Measurements from ENCODE around the gene SBF2.

SBF2 gene

DNA sequence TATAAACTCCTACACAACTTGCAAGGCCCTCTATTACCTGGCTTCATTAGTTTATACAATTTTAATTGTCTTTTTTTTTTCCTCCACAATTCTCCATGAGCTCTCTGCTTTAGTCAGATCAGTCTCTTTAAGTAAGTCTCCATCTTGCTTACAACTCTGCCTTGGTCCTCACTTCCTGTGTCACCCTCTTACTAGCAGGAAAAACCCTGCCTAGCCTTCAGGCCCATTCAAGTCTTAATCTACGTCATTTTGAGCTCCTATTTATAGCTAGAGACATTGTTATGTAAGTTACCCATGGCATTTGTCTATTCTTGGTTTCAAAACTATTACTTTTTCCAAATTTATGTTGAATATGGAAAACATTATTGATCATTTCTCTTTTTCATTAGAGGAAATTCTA lies 177.4 kb downstream of the SBF2 start:
- H3K4me3 ChIP-seq (ENCODE audit: low read depth, low read length): no peak overlapping the region
- H3K36me3 ChIP-seq (ENCODE audit: insufficient read depth, low read length): no peaks in the 10 kb centered on the region; the same call in 1 of the 2 replicates
- peak overlapping the region; percentile 95 for H3K27ac ChIP-seq (ENCODE audit: low read depth, low read length)
- H3K27me3 ChIP-seq (ENCODE audit: insufficient read depth, low read length): no peaks in the 10 kb centered on the region
- no peaks in the 10 kb centered on the region for H3K79me2 ChIP-seq (ENCODE audit: control insufficient read depth, insufficient read depth, low read length, unreplicated experiment)
- peaks cover 56% of the 10 kb centered on the region for H3K4me1 ChIP-seq (ENCODE audit: control insufficient read depth, insufficient read depth, low read length, unreplicated experiment)
- no peak overlapping the region for H2AFZ ChIP-seq (ENCODE audit: low read length, unreplicated experiment)

DNA sequence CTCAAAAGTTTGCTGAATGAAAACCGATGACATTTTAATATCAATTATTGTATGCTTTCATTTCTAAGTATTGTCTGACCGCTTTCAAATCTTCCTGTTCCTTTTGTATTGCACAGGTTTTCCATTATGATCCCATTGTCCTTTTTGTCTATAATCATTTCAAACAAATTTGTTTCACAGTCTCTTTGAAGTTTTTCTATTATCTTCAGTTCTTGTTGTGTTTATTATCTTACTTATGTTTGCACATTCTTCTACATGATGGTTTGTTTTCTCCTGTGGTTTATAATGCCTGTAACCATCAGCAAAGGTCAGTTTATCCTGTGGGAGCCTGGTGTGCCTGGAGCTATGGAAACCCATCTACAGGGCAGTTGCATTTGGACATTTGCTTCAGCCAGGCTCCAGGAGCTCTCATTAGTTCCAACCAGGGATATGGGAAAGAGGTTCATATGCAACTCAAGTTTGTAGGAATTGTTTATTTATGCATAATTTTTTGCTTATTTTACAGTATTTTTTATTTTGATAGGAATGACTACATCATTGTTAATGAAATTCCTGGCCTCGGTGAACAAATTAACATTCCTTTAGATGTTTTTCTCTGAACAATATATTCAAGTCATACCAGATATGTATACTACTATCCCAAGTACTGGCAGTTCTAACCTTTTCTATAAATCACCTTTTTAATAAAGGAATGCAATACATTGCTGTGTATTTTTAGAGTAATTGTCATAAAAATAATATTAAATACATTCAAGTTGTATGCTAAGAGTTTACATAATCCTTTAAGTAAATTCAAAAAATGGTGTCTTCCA lies 179.2 kb downstream of the SBF2 start:
- Histone ChIP-seq H3K27me3 (ENCODE audit: insufficient read depth, low read length) (no peaks in the 10 kb centered on the region), H3K4me3 (ENCODE audit: low read depth, low read length) (no peak overlapping the region), H2AFZ (ENCODE audit: low read length, unreplicated experiment) (no peak overlapping the region), H3K36me3 (ENCODE audit: insufficient read depth, low read length) (no peaks in the 10 kb centered on the region; the same call in 1 of the 2 replicates), H3K79me2 (ENCODE audit: control insufficient read depth, insufficient read depth, low read length, unreplicated experiment) (no peaks in the 10 kb centered on the region), H3K4me1 (ENCODE audit: control insufficient read depth, insufficient read depth, low read length, unreplicated experiment) (peaks cover 63% of the 10 kb centered on the region), H3K27ac (ENCODE audit: low read depth, low read length) (no peak overlapping the region)

DNA sequence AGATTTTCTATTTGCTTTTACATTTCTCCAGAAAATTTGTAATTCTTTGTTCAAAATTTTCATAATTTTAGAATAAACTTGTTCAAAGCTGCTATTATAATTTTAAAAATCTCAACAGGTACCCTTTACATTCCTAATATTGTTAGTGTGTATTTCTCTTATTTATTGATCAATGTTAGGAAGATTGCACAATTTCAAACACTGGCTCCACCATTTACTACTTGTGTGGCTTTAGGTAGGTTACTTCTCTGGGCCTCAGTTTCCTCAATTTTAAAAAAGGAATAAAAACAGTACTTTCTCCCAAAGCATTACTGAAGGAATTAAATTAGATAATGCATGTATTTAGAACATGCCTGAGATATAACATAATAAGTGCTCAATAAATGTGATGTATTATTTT lies 180.2 kb downstream of the SBF2 start:
- no peak overlapping the region for H3K27ac ChIP-seq (ENCODE audit: low read depth, low read length)
- H3K4me1 ChIP-seq (ENCODE audit: control insufficient read depth, insufficient read depth, low read length, unreplicated experiment): peaks cover 58% of the 10 kb centered on the region
- H3K36me3 ChIP-seq (ENCODE audit: insufficient read depth, low read length): no peaks in the 10 kb centered on the region; the same call in 1 of the 2 replicates
- no peaks in the 10 kb centered on the region for H3K79me2 ChIP-seq (ENCODE audit: control insufficient read depth, insufficient read depth, low read length, unreplicated experiment)
- no peak overlapping the region for H3K4me3 ChIP-seq (ENCODE audit: low read depth, low read length)
- no peaks in the 10 kb centered on the region for H3K27me3 ChIP-seq (ENCODE audit: insufficient read depth, low read length)
- H2AFZ ChIP-seq (ENCODE audit: low read length, unreplicated experiment): no peak overlapping the region

DNA sequence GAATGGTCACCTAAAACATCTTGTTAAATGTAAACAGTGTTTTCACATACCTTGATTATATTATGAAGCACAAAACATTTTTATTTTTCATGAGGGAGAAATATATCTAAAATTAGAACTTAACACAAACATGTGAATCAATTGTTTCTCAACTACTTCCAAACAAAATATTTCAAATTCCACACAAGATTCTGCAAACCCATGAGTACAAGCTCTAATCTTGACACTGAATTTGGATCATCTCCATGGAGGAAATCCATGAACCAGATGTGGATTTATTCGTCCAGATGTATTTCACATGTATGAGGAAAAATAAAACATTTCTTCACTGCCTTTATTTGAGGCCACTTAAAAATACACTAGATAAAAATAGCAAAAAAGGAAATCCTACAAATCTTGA lies 184.2 kb downstream of the SBF2 start:
- Histone ChIP-seq H3K4me3 (ENCODE audit: low read depth, low read length) (peak overlapping the region; percentile 43), H3K4me1 (ENCODE audit: control insufficient read depth, insufficient read depth, low read length, unreplicated experiment) (peaks cover 28% of the 10 kb centered on the region), H3K79me2 (ENCODE audit: control insufficient read depth, insufficient read depth, low read length, unreplicated experiment) (no peaks in the 10 kb centered on the region), H3K36me3 (ENCODE audit: insufficient read depth, low read length) (no peaks in the 10 kb centered on the region), H2AFZ (ENCODE audit: low read length, unreplicated experiment) (no peak overlapping the region), H3K27me3 (ENCODE audit: insufficient read depth, low read length) (no peaks in the 10 kb centered on the region), H3K27ac (ENCODE audit: low read depth, low read length) (peak overlapping the region; percentile 78)

DNA sequence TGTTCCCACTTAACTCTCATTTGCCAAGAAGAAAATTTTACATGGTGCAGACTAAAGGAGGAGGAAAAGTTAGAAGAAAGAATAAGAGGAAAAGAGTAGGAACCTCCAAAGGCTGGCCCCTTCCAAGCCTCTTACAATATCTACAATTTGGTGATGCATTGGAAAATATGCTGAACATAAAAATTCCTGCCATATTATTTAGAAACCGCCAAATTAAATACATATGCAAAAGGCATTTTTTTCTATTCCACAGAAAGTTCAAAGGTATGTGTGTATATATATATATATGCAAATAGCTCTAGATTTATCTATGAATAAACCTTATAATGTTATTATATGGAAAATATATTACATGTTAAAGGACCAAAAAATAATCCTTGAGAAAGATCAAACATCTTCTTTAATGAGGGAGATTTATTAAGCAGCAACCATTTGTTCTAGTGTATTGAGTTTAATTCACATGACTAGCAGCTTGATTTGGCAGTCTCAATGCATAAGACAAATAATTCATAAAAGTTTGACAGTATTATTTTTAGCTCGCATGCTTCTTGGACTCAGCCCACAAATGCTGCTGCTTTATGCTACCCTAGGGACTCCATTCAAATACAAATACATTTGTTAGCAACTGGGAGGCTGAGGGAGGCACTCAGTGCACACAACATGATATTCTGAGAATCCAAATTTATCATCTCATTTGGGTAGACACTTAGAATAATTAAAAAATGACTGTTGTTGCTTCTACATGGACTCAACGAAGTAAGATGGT lies 184.9 kb downstream of the SBF2 start:
- Histone ChIP-seq H3K36me3 (ENCODE audit: insufficient read depth, low read length) (no peaks in the 10 kb centered on the region), H3K27ac (ENCODE audit: low read depth, low read length) (peak overlapping the region; percentile 78), H3K4me1 (ENCODE audit: control insufficient read depth, insufficient read depth, low read length, unreplicated experiment) (peaks cover 21% of the 10 kb centered on the region), H3K4me3 (ENCODE audit: low read depth, low read length) (peak overlapping the region; percentile 43), H3K79me2 (ENCODE audit: control insufficient read depth, insufficient read depth, low read length, unreplicated experiment) (no peaks in the 10 kb centered on the region), H3K27me3 (ENCODE audit: insufficient read depth, low read length) (no peaks in the 10 kb centered on the region), H2AFZ (ENCODE audit: low read length, unreplicated experiment) (no peak overlapping the region)

DNA sequence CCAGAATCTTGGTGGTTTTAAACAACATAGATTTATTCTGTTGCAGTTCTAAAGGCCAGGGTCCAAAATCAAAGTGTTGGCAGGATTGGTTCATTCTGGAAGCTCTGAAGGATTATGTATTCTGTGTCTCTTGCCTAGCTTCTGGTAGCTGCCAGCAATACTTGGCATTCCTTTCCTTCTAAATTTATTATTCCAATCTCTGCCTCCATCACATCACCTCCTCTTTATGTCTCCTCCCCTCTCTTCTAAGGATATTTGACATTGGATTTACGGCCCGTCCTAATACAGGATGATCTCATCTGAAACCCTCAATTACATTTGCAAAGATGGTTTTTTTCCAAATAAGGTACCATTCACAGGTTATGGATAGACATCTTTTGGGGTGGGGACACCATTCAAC lies 186.5 kb downstream of the SBF2 start:
- Histone ChIP-seq H3K27me3 (ENCODE audit: insufficient read depth, low read length) (no peaks in the 10 kb centered on the region), H3K4me1 (ENCODE audit: control insufficient read depth, insufficient read depth, low read length, unreplicated experiment) (peaks cover 16% of the 10 kb centered on the region), H3K4me3 (ENCODE audit: low read depth, low read length) (no peak overlapping the region), H3K79me2 (ENCODE audit: control insufficient read depth, insufficient read depth, low read length, unreplicated experiment) (no peaks in the 10 kb centered on the region), H3K36me3 (ENCODE audit: insufficient read depth, low read length) (no peaks in the 10 kb centered on the region), H3K27ac (ENCODE audit: low read depth, low read length) (no peak overlapping the region), H2AFZ (ENCODE audit: low read length, unreplicated experiment) (no peak overlapping the region)

DNA sequence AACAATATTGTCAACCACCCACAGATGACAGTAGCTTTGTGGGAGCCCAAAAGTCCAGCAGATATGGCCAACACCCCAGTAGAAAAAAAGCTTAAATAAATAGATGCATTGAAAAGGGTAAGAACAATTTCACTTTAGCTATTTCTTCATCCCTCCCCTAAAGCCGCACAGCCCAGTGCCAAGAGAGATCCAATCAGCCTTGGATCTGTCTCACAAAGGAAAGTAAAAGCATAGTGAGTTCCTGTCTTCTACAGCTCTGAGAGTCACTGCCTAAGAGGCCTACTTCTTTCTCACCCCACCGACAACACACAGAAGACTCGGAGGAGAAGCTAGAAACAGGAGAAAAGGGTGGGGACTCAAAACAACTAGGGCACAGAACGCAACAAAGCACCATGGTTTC lies 196.4 kb downstream of the SBF2 start:
- Histone ChIP-seq H3K4me1 (ENCODE audit: control insufficient read depth, insufficient read depth, low read length, unreplicated experiment) (peaks cover 9% of the 10 kb centered on the region), H3K79me2 (ENCODE audit: control insufficient read depth, insufficient read depth, low read length, unreplicated experiment) (peaks cover 1% of the 10 kb centered on the region), H3K4me3 (ENCODE audit: low read depth, low read length) (no peak overlapping the region), H3K36me3 (ENCODE audit: insufficient read depth, low read length) (no peaks in the 10 kb centered on the region; the same call in 1 of the 2 replicates), H3K27me3 (ENCODE audit: insufficient read depth, low read length) (no peaks in the 10 kb centered on the region), H3K27ac (ENCODE audit: low read depth, low read length) (no peak overlapping the region), H2AFZ (ENCODE audit: low read length, unreplicated experiment) (no peak overlapping the region)

DNA sequence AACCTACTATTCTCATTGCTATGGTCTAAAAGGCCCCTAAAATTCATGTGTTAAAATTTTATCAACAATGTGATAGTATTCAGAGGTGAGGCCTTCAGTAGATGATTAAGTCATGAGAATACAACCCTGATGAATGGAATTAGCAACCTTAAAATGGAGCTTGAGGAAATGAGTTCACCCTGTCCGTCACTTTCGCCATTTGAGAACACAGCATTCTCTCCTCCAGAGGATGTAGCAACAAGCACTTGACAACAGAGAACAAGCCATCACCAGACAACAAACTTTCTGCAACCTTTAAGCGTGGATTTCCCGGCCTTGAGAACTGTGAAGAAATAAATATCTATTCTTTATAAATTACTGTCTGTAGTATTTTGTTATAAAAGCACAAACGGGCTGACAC lies 197.0 kb downstream of the SBF2 start:
- no peak overlapping the region for H3K4me3 ChIP-seq (ENCODE audit: low read depth, low read length)
- H3K36me3 ChIP-seq (ENCODE audit: insufficient read depth, low read length): no peaks in the 10 kb centered on the region; the same call in 1 of the 2 replicates
- H3K27ac ChIP-seq (ENCODE audit: low read depth, low read length): no peak overlapping the region
- H3K27me3 ChIP-seq (ENCODE audit: insufficient read depth, low read length): no peaks in the 10 kb centered on the region
- no peak overlapping the region for H2AFZ ChIP-seq (ENCODE audit: low read length, unreplicated experiment)
- H3K79me2 ChIP-seq (ENCODE audit: control insufficient read depth, insufficient read depth, low read length, unreplicated experiment): peaks cover 3% of the 10 kb centered on the region
- H3K4me1 ChIP-seq (ENCODE audit: control insufficient read depth, insufficient read depth, low read length, unreplicated experiment): peaks cover 10% of the 10 kb centered on the region

DNA sequence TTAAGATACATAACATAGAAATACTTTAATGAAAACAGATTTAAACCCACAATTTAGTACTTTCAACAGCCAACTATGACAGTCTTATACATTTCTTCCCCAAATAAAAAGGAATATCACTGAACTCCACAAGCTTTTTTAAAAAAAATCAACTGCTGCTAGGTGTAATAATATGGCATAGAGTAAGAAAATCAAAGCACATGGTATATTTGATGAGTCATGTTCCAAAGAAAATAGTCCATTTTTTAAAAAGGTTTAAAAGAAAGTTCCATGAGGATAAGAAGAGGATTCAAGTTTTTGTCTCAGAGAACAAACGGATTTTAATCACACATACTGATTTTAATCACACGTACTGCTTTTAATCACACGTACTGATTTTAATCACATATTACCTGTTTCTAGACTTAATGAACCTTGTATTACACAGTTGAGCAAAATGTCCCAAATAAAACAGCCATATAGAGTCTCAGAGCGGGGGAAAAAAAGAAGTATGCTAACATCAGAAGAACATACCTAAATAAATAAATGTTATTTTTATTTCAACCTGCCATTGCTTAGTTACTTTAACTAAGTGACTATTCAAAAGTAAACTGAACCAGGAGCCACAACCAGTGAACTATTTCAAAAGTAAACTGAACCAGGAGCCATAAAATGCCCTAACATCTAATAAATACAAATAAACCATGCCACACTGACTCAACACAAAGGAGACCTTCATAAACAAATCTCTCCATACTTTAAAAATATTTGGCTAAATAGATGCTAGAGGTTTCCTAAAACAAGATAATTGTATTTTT lies 198.4 kb downstream of the SBF2 start:
- Histone ChIP-seq H3K79me2 (ENCODE audit: control insufficient read depth, insufficient read depth, low read length, unreplicated experiment) (peaks cover 3% of the 10 kb centered on the region), H3K27me3 (ENCODE audit: insufficient read depth, low read length) (no peaks in the 10 kb centered on the region), H3K4me1 (ENCODE audit: control insufficient read depth, insufficient read depth, low read length, unreplicated experiment) (peaks cover 22% of the 10 kb centered on the region), H3K27ac (ENCODE audit: low read depth, low read length) (no peak overlapping the region), H2AFZ (ENCODE audit: low read length, unreplicated experiment) (no peak overlapping the region), H3K4me3 (ENCODE audit: low read depth, low read length) (no peak overlapping the region), H3K36me3 (ENCODE audit: insufficient read depth, low read length) (no peaks in the 10 kb centered on the region; the same call in 1 of the 2 replicates)

DNA sequence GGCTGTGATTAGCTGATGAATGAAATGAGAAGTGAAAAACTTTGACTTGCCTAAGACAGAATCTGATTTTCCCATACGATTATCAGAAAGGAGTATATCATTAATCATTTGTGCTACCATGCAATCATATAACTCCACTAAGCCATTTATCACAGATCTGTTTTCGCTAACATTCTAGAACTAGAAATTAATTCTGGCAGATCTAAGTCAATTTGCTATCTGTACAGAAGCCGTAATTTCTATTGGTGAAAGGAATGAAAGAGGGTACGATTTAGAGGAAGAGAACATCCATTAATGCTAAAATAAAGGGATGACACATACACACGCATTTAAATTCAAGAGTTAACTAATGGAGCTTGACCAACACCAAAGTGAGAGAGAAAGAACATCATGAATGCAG lies 201.6 kb downstream of the SBF2 start:
- H3K4me3 ChIP-seq (ENCODE audit: low read depth, low read length): no peak overlapping the region
- H3K27ac ChIP-seq (ENCODE audit: low read depth, low read length): no peak overlapping the region
- peaks cover 26% of the 10 kb centered on the region for H3K4me1 ChIP-seq (ENCODE audit: control insufficient read depth, insufficient read depth, low read length, unreplicated experiment)

More for the DNA sequence above, 201.6 kb downstream of the SBF2 start:
- Histone ChIP-seq H3K27me3 (ENCODE audit: insufficient read depth, low read length) (no peaks in the 10 kb centered on the region), H3K79me2 (ENCODE audit: control insufficient read depth, insufficient read depth, low read length, unreplicated experiment) (peaks cover 3% of the 10 kb centered on the region), H3K36me3 (ENCODE audit: insufficient read depth, low read length) (no peaks in the 10 kb centered on the region), H2AFZ (ENCODE audit: low read length, unreplicated experiment) (no peak overlapping the region)
